IMR-90 (cell line): Measurements from ENCODE around the gene KIDINS220.

Experiments
- CHD1 ChIP-seq: IDR thresholded peaks from 2 replicates; pipeline ENCODE4 v1.6.1; 2012; ENCODE audit warnings: low read depth, low read length, improper control_type of control experiment
- CTCF ChIP-seq: conservative IDR thresholded peaks from 2 replicates; pipeline ENCODE4 v1.5.1; 2012; ENCODE audit warnings: mild to moderate bottlenecking, low read depth, low read length, improper control_type of control experiment
- MAFK ChIP-seq: IDR thresholded peaks from 2 replicates; pipeline ENCODE4 v1.6.1; 2012; ENCODE audit warnings: low read depth, low read length, improper control_type of control experiment
- POLR2A ChIP-seq: IDR thresholded peaks from 2 replicates; pipeline ENCODE4 v1.6.1; 2012; ENCODE audit warnings: mild to moderate bottlenecking, low read depth, low read length
- RAD21 ChIP-seq: IDR thresholded peaks from 2 replicates; pipeline ENCODE4 v1.6.1; 2012; ENCODE audit warnings: low read length, improper control_type of control experiment
- RCOR1 ChIP-seq: IDR thresholded peaks from 2 replicates; pipeline ENCODE4 v1.6.1; 2012; ENCODE audit warnings: mild to moderate bottlenecking, low read length, improper control_type of control experiment; ENCODE audit not compliant: insufficient replicate concordance
- RFX5 ChIP-seq: IDR thresholded peaks from 2 replicates; pipeline ENCODE4 v1.8.0; 2012; ENCODE audit warnings: low read depth, mild to moderate bottlenecking, low read length, moderate library complexity
- SMC3 ChIP-seq: fragments of 150-350 bp; IDR thresholded peaks from 2 replicates; pipeline ENCODE4 v1.6.1; 2016; ENCODE audit warnings: low read depth, mild to moderate bottlenecking, antibody characterized with exemption, low read length, moderate library complexity
- USF2 ChIP-seq: fragments of 150-350 bp; IDR thresholded peaks from 2 replicates; pipeline ENCODE4 v1.6.1; 2017; ENCODE audit warnings: mild to moderate bottlenecking, antibody characterized with exemption, low read length, low read depth

GRCh38 chr2:8882094-8882493, 44.7 kb upstream of the KIDINS220 start:
- TF ChIP-seq RCOR1: no peak
- peak; percentile 41 for TF ChIP-seq CTCF
- no peak for TF ChIP-seq MAFK
- no peak for TF ChIP-seq RFX5
- TF ChIP-seq POLR2A: no peak
- TF ChIP-seq SMC3: peak; percentile 28
- no peak for TF ChIP-seq CHD1
- no peak for TF ChIP-seq USF2
- TF ChIP-seq RAD21: peak; percentile 44
